Measurements from ENCODE around the gene NID2.
A peak's percentile ranks its signal among the peaks of the same experiment; 100 is the strongest.

The NID2 gene

DNA sequence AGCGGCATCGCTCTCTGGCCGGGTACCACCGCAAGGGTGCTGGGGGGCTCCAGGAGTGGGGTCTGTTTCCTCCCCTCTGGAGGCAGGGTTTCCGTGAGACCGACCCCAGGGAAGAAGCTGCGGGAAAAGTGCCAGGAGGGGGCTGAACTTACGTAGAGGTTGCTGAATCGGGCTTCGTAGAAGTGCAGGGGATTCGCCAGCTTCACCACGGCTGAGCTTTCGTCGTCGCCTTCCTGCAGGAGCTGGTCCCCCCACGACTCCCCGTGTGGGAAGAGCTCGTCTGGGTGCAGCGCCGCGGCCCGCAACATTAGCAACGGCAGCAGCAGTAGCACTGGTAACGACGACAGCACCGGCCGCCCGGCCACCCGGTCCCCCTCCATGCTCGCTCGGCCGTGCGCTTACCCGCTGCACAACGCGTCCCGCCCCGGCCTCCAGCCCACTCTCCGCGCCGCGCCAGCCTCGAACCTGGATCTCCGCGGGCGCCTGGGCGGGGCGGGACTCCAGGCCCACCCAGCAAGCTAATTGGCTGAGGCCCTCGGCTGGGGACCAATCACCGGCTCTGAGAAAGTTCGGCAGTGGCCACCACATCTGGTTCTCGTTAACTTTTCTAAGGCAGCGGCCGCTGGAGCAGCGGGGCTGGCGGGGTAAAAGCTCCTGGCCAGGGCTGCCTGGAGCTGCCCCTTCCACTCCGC is at the start of gene NID2:
Gene NID2 (minus strand): TSS at position 445 of the 692 bp plus-strand sequence. CDS start 65 bp downstream, at position 380.
- DNase-seq: no peak

- no peak for DNase-seq
Observed at GRCh38 chr14:52117111-52117832, 48.4 kb upstream of the NID2 start.

DNA sequence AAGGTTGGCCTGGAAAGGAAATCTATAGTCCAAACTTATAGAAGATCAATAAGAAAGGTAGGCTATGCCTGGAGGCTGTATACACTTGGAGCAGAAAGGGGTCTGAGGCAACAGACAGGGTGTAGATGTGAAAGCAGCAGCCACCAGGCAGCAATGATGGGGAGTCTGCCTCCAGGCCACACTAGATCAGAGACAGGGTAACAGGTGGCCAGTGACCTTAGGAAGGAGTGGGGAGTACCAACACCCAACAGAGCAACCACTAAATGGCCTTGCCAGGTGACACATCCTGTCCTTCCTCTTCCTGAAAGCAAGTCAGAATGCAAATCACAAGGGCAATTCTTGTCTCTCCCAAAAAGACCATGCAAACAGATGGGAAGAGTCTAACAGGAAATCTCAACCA is 46.4 kb upstream of the NID2 start:
- DNase-seq: no peak

DNA sequence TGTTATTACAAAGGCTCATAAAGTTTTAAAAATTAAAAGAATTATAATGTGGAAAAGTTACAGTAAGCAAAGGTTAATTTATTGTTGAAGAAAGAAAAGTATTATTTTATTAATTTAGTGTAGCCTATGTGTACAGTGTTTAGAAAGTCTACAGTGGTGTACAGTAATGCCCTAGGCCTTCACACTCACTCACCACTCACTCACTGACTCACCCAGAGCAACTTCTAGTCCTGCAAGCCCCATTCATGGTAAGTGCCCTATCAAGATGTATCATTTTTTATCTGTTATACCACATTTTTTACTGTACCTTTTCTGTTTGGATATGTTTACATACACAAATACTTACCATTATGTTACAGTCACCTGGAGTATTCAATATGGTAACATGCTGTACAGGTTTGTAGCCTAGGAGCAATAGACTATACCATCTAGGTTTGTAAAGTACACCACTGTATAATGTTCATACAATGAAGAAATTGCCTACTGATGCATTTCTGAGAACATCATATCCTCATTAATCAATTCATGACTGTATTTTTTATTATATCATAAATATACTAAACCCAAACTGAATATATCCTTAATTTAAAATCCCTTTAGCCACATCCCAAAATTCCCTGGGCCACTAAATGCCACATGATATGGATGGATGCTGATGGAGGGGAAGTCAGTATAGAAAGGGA is 43.6 kb upstream of the NID2 start:
- no peak for DNase-seq

DNA sequence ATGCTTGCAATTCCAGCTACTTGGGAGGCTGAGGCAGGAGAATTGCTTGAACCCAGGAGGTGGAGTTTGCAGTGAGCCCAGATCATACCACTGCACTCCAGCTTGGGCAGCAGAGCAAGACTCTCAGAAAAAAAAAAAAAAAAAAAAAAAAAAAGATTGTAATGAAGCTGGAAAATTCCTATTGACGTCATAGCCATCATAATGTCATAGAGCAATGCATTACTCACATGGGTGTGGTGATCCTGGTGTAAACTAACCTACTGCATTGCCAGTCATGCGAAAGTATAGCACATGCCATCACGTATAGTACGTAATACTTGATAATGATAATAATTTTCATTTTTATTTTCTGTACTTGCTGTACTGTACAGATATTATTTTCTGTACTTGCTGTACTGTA is 42.7 kb upstream of the NID2 start:
- DNase-seq: no peak

- DNase-seq: no peak
Observed at GRCh38 chr14:52110441-52111086, 41.7 kb upstream of the NID2 start.

- no peak for DNase-seq
Observed at GRCh38 chr14:52108823-52109222, 40.0 kb upstream of the NID2 start.

DNA sequence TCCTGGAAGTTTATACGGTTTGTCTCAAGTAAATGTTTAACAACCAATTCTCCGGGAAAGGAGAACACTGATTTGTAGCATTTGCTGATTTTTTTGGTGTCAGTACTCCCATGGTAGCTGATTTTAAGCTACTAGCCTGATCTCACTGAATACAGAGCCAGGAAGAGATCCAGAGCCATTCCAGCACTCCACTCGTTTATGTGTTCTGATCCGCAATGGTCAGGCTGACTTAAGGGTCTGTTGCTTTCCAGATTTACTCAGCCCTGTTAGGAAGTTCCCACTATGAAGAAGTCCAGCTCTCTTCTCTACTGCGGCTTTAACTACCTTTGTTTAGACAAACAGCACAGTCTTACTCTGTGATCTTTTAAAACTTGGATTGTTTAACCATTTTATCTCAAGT is 38.0 kb upstream of the NID2 start:
- DNase-seq: no peak

GRCh38 chr14:52103416-52103815 is 34.6 kb upstream of the NID2 start:
- DNase-seq: no peak

DNA sequence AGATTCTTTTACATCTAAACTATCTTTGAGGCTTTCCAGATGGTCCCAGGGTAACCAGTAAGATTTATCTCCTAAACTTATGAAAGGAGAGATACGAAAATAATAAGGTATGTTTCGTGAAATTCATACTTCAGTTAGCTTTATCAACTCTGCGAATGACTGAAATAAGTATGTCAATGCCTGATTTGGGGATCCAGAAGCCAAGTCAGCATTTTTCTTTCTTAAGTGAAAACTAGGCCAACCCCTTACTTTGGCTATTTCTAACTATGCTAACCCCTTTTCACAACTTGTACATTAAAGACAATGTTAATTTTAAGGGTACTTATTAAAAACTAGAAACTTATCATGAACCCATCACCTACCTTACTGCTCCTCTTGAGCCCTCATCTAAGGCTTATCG is 26.9 kb upstream of the NID2 start:
- no peak for DNase-seq

DNA sequence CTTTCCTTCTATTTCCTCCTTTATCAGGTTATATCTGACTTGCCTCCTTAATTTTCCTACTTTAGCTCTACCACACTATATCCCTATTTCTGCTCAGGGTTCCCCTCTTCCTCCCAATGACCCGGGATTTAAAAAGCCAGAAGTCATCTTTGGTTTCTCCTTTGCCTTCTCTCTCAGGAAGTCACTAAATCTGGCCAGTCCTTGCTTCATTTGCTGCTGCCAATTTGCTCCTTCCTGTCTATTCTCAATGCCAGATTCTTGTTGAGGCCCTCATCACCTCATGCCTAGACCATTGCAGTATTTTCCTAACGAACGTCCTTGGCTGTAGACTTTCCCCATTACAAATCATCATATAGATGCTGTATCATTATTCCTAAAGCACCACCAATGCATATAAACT is 26.5 kb upstream of the NID2 start:
- DNase-seq: no peak

DNA sequence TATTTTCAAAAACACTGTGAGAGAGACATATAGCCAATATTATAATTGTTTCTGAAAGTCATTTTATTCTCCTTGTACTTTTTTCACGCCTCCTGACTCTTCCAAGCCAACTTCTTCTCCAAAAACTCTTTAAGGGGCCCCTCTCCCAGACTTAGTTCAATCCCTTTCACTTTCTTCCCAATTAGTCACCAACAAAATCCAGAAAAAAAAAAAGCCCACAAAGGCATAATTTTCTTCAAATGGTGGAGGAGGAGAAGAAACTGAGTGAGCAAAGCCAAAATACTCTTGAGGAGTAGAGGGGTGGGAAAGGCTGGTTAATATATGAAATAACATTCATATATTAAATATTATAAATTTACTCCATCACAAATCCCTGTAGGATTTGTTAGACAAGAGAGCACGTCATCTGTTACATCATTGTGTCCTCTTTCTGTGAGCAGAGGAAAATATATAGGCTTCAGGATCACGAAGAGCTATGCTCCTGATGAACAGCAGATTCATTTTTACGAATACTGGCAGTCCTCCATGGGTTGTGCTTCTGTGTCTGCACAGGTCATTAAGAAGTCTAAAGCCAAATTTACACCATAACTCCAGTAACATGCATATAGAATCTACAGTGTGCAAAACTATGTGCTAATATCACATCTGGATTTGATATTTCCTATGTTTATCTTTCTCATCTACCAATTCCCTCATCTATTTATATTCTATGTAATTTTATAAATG is 25.9 kb upstream of the NID2 start:
- no peak for DNase-seq

- no peak for DNase-seq
Observed at GRCh38 chr14:52091928-52092327, 23.1 kb upstream of the NID2 start.

GRCh38 chr14:52090936-52091335 is 22.1 kb upstream of the NID2 start:
- DNase-seq: no peak

DNA sequence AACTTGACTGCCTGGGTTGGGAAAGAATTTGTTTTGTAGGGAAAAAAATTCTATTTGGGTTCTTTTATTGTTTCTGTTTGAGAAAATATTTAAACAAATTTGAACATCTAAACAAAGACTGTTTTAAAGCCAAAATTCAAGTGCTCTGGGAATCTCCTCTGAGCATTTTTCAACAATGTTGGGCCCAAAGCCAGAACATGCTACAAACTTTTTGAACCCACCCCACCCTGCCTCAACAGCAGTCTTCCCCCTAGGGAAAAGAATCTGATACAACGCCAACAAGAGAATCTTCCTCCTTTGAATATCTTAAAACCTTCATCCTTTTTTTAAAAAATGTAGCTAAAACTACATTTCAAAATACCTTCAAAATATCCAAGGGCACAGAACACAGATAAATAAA is 20.4 kb upstream of the NID2 start:
- no peak for DNase-seq

DNA sequence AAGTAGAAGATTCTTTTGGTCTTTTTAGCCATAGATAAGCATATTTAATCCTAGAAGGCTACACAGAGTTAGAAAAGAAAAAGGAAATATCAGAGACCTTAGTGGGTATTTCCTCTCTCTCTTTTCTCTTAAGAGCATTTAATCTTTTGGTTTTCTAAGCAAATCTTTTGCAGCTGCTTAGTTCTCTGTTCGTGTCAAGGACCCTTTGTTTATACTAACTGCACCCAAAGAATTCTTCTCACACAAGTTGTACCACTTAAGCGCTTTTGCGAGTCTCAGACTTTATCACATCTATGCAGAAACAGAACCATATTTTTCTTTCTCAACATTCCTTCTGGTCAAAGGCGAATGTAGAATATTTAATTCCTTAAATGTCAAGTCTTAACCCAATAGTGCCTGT is 17.9 kb upstream of the NID2 start:
- no peak for DNase-seq

- DNase-seq: no peak
Observed at GRCh38 chr14:52082903-52083302, 14.0 kb upstream of the NID2 start.

- DNase-seq: no peak
Observed at GRCh38 chr14:52081964-52082363, 13.1 kb upstream of the NID2 start.

DNA sequence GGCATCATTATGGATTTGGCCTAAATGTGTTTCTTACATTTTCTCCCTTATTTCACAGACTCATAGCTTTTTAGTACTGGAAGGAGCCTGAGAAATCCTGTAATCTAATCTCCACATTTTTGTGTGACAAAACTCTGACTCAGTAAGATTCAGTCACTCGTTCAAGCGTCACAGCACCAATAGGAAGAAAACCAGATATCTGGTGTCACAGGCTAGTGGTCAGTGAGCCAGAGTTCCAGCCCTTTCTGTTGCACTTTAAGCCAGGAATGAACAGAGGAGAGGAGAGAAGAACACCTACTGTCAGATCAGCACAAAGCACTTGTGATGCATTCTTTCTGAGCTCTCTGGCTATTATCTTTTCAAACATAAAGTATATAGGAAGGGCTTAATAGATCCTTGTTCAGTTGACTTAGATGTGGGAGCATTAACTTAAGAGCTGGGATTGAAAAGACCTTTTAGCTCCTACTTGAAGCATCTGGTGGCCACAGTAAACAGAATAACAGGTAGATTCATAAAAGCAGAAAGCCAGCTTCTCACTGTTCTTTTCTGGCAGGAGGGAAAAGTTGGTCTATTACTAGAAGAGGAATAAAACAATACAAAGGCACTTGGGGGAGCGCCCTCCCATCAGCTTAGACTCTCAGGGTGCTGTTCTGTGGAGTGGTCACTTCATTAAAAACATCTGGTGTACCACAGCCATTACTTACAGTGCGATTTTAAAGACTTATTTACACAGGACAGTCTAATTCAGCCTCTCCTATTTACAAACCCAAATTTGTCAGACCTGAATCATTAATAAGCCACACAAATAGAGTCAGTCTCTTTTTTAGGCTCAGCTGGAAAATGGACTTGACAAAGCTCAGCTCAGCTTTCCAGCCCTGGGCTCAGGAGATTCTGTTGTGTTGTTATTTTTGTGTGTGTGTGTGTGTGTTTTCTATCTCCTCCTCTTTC is 12.2 kb upstream of the NID2 start:
- DNase-seq: peak; percentile 30

- DNase-seq: no peak
Observed at GRCh38 chr14:52080158-52080800, 11.4 kb upstream of the NID2 start.
